Prostate gland (tissue), 2 donors: ENCODE results near the gene DCUN1D2. TPM values are rescaled to one million over a fixed set of nuclear protein-coding genes. Genes with fewer than 3 reads are reported as not detected.
"Not testable (repeated sequence)": the region's sequence is repeated elsewhere in the genome, so short reads cannot be mapped to it uniquely, and the experiment has no call there.

ENCODE experiments used
- DNase-seq: peaks from one replicate; pipeline ENCODE4 v3.0.0-alpha.2; 2019; ENCODE audit warnings: low spot score
- H3K27ac ChIP-seq, 2 donors: fragments of 200-600 bp; sonication (generic); 2 replicates each; pipeline ENCODE4 v1.5.1; 2017 to 2019
- H3K27me3 ChIP-seq: fragments of 200-600 bp; sonication (generic); replicated peaks from 2 replicates; pipeline ENCODE4 v1.5.1; 2019; ENCODE audit not compliant: insufficient read depth
- H3K36me3 ChIP-seq, 2 donors: fragments of 200-600 bp; sonication (generic); 1 replicate in 1 of 2; 2 replicates in 1 of 2; pipeline versions ENCODE4 v1.5.1 to v1.8.1; 2017 to 2019
- H3K4me1 ChIP-seq: fragments of 200-600 bp; sonication (generic); replicated peaks from 2 replicates; pipeline ENCODE4 v1.5.1; 2019
- H3K4me3 ChIP-seq, 2 donors: fragments of 200-600 bp; sonication (generic); 2 replicates each; pipeline ENCODE4 v1.5.1; 2017 to 2019
- H3K9me3 ChIP-seq: fragments of 200-600 bp; sonication (generic); 2 replicates; pipeline ENCODE4 v1.5.1; 2017
- POLR2A ChIP-seq: fragments of 450-650 bp; IDR thresholded peaks from one replicate; pipeline ENCODE4 v1.6.1; 2016; ENCODE audit warnings: antibody characterized with exemption, mild to moderate bottlenecking
- POLR2AphosphoS5 ChIP-seq: sonication (generic); formaldehyde crosslinking; IDR thresholded peaks from one replicate; pipeline ENCODE4 v1.6.1; 2017; ENCODE audit warnings: antibody characterized with exemption
- WGBS: methylation state at CpG from one replicate; pipeline ENCODE4 v1.1.5; 2018; 5-methylcytosine and 5-hydroxymethylcytosine counted together
- intact Hi-C: fragments of 100-400 bp; cut with DNase I; formaldehyde crosslinking; loops from one replicate; pipeline ENCODE4 v1.14.2; 2022
- total RNA-seq, 2 donors: library from RNA; depleted of rRNA; stranded (reverse); fragments of >200 nt; gene quantifications; one replicate each; pipeline ENCODE4 v1.1.0, GENCODE V29; 2016
- TF ChIP-seq, protein P1 (sequence below), 4 experiments: fragments of 200-600 bp in 2 of 4; fragments of 450-650 bp in 2 of 4; sonication (generic) in 2 of 4; IDR thresholded peaks; 1 replicate in 3 of 4; 2 replicates in 1 of 4; pipeline ENCODE4 v1.5.1; 2016 to 2019; ENCODE audit warnings: antibody characterized with exemption in 4 of 4, mild to moderate bottlenecking in 2 of 4, moderate library complexity in 2 of 4

Gene DCUN1D2
- total RNA-seq, 2 donors from 2014 or later, result 11.0 to 48.0 TPM

GRCh38 chr13:113474179-113474578 is 16.3 kb downstream of the DCUN1D2 start:
- intact Hi-C loops, result no loop called here
- no peak for DNase-seq
- no peaks in the 10 kb centered on the region for H3K36me3 ChIP-seq
- no peaks in the 10 kb centered on the region for H3K27me3 ChIP-seq
- no peak overlapping the region for H3K27ac ChIP-seq
- H3K4me3 ChIP-seq, result no peak overlapping the region
- no peaks in the 10 kb centered on the region for H3K4me1 ChIP-seq
- 80% methylated on average over 10 of the region's 10 CpGs for WGBS
- H3K9me3 ChIP-seq, result no peaks in the 10 kb centered on the region
- TF ChIP-seq POLR2AphosphoS5, result no peak
- no peak for TF ChIP-seq POLR2A

GRCh38 chr13:113472355-113473025 is 18.0 kb downstream of the DCUN1D2 start:
- no peak overlapping the region for H3K4me3 ChIP-seq
- H3K36me3 ChIP-seq, result no peaks in the 10 kb centered on the region
- H3K27me3 ChIP-seq, result no peaks in the 10 kb centered on the region
- TF ChIP-seq POLR2AphosphoS5, result no peak
- TF ChIP-seq POLR2A, result no peak
- TF ChIP-seq, protein P1, sequence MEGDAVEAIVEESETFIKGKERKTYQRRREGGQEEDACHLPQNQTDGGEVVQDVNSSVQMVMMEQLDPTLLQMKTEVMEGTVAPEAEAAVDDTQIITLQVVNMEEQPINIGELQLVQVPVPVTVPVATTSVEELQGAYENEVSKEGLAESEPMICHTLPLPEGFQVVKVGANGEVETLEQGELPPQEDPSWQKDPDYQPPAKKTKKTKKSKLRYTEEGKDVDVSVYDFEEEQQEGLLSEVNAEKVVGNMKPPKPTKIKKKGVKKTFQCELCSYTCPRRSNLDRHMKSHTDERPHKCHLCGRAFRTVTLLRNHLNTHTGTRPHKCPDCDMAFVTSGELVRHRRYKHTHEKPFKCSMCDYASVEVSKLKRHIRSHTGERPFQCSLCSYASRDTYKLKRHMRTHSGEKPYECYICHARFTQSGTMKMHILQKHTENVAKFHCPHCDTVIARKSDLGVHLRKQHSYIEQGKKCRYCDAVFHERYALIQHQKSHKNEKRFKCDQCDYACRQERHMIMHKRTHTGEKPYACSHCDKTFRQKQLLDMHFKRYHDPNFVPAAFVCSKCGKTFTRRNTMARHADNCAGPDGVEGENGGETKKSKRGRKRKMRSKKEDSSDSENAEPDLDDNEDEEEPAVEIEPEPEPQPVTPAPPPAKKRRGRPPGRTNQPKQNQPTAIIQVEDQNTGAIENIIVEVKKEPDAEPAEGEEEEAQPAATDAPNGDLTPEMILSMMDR (IDR thresholded peaks at IDR 0.05), result no peak
- H3K27ac ChIP-seq, result no peak overlapping the region
- no peaks in the 10 kb centered on the region for H3K4me1 ChIP-seq
- 90% methylated on average over 28 of the region's 28 CpGs for WGBS
- no peaks in the 10 kb centered on the region for H3K9me3 ChIP-seq
- intact Hi-C loops, result no loop called here
- no peak for DNase-seq

DNA sequence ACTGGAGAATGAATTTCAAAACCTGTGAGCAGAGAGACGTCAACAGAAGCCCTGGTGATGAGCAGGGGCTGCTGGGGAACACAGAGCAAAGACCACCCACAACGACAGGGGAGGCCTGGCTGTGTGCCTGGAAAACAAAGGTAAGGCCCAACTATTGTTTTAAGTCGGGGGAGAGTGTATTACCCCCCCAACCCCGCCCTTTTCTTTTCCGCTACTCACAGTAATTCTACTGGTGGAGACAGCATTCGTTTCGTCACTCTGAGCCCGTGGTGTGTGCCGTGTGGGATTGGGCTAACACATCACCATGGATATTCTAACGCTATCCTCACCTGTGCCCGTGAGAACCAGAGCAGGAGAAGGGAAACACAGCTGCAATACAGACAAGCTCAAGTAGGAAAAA is 18.7 kb downstream of the DCUN1D2 start:
- no peaks in the 10 kb centered on the region for H3K9me3 ChIP-seq
- H3K27ac ChIP-seq, result no peak overlapping the region
- H3K36me3 ChIP-seq, result no peaks in the 10 kb centered on the region
- intact Hi-C loops, result no loop called here
- TF ChIP-seq POLR2A (no peak), POLR2AphosphoS5 (no peak)
- TF ChIP-seq, protein P1 (IDR thresholded peaks at IDR 0.05), result no peak
- 87% methylated on average over 11 of the region's 11 CpGs for WGBS
- no peaks in the 10 kb centered on the region for H3K27me3 ChIP-seq
- H3K4me3 ChIP-seq, result no peak overlapping the region
- DNase-seq, result no peak
- H3K4me1 ChIP-seq, result no peaks in the 10 kb centered on the region

GRCh38 chr13:113470635-113471163 is 19.8 kb downstream of the DCUN1D2 start:
- H3K9me3 ChIP-seq, H3K4me1 ChIP-seq, DNase-seq, H3K27ac ChIP-seq, H3K4me3 ChIP-seq, H3K27me3 ChIP-seq, intact Hi-C loops, H3K36me3 ChIP-seq: not testable (repeated sequence)
- 91% methylated on average over 4 of the region's 4 CpGs for WGBS

DNA sequence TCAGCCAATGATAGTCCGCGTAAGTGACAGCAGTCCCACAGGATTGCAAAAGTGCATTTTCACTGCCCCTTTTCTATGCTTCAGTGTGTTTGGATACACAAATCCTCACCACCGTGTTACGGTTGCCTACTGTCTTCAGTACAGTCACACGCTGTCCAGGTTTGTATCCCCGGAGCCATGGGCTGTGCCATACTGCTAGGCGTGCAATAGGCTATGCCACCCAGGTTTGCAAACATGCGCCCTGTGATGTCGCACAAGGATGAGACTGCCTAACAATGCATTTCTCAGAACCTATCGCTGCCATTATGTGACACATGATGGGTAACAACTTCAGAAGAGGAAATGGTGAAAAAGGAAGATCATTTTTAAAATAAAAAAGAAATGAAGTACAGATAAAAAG is 20.4 kb downstream of the DCUN1D2 start:
- intact Hi-C loops, result no loop called here
- over 99% methylated on average over 10 of the region's 10 CpGs for WGBS

More for the DNA sequence above, 20.4 kb downstream of the DCUN1D2 start:
- TF ChIP-seq, protein P1 (IDR thresholded peaks at IDR 0.05), result no peak
- TF ChIP-seq POLR2A (no peak), POLR2AphosphoS5 (no peak)
- Histone ChIP-seq H3K4me1 (no peaks in the 10 kb centered on the region), H3K4me3 (no peak overlapping the region), H3K27ac (no peak overlapping the region), H3K27me3 (no peaks in the 10 kb centered on the region), H3K9me3 (no peaks in the 10 kb centered on the region), H3K36me3 (no peaks in the 10 kb centered on the region)
- DNase-seq, result no peak
